Measurements from ENCODE around the gene HOXC10. TPM values are rescaled to one million over a fixed set of nuclear protein-coding genes. Genes with fewer than 3 reads are reported as not detected.

HOXC10 gene
- total and polyA plus RNA-seq, 4 experiments from 2014 or later = not detected

DNA sequence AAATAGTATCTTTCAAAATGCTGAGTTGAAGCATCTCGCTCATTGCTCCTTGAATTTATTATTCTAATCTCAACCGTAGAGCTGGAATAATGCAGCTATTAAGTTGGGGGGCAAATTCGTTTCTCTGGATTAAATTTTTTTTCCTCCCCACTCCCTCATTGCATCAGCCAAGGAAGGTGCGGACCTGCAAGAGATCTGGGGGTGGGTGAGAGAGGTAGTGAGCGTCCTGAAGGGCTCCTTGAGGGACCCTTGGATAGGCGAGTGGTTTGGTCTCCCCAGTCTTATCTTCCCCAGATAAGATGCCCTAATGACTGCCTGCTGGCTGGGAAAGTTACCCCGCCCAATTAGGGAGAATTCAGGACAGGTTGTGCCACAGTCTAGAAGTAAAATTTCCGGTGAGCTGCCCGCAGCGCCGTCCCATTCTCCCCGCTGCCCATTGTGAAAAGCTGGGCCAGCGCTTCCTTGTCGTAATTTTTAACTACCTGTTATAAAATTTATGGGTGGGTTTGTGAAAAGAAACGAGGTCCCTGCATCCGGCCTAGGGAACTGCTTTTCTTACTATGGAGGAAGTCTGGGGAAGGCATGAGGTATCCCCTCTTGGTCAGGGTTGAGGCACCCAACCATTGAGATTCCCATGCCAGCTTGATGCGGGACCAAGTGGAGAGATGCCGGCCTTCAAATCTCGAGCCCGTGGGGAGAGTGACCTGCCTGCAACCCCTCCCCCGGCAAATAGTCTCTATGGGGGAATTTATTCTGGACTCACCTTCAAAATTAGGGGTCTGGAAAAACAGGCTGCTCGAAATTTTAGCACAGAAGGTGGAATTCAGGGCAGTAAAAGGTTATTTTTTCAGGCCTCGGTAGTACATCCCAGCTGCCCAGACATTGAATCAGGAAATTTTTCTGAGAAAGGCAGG, 30.3 kb downstream of the HOXC10 start:
- peaks cover 10 to 42% (median 25%) of the 10 kb centered on the region in 4 donors for H3K4me1 Mint-ChIP-seq
- peaks cover 21% of the 10 kb centered on the region for H3K4me1 ChIP-seq (ENCODE audit: insufficient read depth, low read length)
- no peaks in the 10 kb centered on the region for H3K36me3 ChIP-seq (ENCODE audit: insufficient read depth, low read length)
- no peak for DNase-seq
- no peaks in the 10 kb centered on the region for H3K9me3 ChIP-seq (ENCODE audit: control insufficient read depth in 1 of 2, low read length in 2 of 2)
- ChIA-PET POLR2A (ENCODE audit: partially characterized antibody) (no interaction called here), CTCF (ENCODE audit: partially characterized antibody) (interaction anchor here (1.1 to 3.1 kb wide), 3 partner anchors 10 to 198 kb away, joined by 3 to 14 read pairs (median 4); no protein-coding TSS in a partner anchor)
- H3K27me3 ChIP-seq (ENCODE audit: insufficient read depth, low read length) = peaks cover 65% of the 10 kb centered on the region
- H3K27me3 Mint-ChIP-seq = peaks cover 50 to 67% of the 10 kb centered on the region in 2 donors
- H3K27ac ChIP-seq (ENCODE audit: low read depth, low read length) = no peak overlapping the region
- H3K27ac Mint-ChIP-seq = peak overlapping the region in 1 of 7 donors; percentile 55
- H3K36me3 Mint-ChIP-seq = peaks cover 0 to 1% of the 10 kb centered on the region in 2 donors
- H3K9me3 Mint-ChIP-seq = peaks cover 0 to 3% (median 0%) of the 10 kb centered on the region in 8 donors
- peak overlapping the region in 5 of 8 donors; percentile 6 to 59 (median 38) for H3K4me3 Mint-ChIP-seq
- H3K4me3 ChIP-seq (ENCODE audit: low read length in 2 of 2) = no peak overlapping the region
- intact Hi-C loops (cut with micrococcal nuclease) = no loop called here

DNA sequence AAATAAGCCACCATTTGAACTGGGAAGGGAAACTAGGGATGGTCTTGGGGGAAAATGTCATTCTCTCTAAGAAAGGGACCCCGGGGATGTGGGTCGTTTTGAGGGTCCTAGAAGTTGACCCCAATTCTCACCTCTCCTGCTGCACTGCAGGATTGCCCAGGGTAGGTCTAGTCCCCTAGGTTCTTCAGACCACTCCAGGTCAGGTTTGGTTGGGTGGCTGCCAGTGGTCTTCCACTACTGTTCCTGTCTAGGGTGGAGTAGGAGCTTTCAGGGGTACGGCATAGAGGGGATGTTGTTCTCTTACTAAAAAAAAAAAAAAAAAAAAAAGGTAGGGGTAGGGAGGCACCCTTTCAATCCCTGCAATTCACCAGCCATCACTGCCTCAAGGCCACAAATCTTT, 31.1 kb downstream of the HOXC10 start:
- H3K4me3 Mint-ChIP-seq = no peak overlapping the region

DNA sequence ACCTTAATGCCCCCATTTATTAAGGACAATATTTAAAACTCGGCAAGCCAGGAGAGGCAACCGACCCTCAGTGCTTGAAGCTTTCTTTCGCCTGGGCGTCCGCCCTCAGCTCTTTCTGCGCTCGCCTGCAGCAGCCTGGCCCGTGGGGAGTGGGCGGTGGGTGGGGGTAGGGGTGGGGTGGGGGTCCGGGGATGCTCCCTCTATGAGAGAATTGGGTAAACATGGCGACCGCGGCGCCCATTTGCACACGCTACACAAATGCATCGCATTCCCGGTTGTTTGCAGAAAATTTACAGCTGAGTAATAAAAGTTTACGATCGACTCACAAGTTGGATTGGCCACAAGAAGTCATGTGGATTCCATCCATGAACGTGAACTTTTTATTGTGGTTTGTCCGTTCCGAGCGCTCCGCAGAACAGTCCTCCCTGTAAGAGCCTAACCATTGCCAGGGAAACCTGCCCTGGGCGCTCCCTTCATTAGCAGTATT, 31.6 kb downstream of the HOXC10 start:
- peaks cover 44 to 66% of the 10 kb centered on the region in 2 donors for H3K27me3 Mint-ChIP-seq
- peaks cover 0 to 1% of the 10 kb centered on the region in 2 donors for H3K36me3 Mint-ChIP-seq
- ChIA-PET CTCF (ENCODE audit: partially characterized antibody) (interaction anchor here (1.0 to 3.1 kb wide), 7 partner anchors 9 to 198 kb away, joined by 3 to 14 read pairs (median 8); partner anchors contain the start of gene HOXC5), POLR2A (ENCODE audit: partially characterized antibody) (interaction anchor here (1.2 to 2.5 kb wide), 2 partner anchors 9 to 174 kb away, joined by 4 to 19 read pairs; partner anchors contain the start of gene HOXC8)
- Histone ChIP-seq H3K4me3 (ENCODE audit: low read length in 2 of 2) (no peak overlapping the region), H3K27ac (ENCODE audit: low read depth, low read length) (no peak overlapping the region), H3K36me3 (ENCODE audit: insufficient read depth, low read length) (no peaks in the 10 kb centered on the region), H3K9me3 (ENCODE audit: control insufficient read depth in 1 of 2, low read length in 2 of 2) (no peaks in the 10 kb centered on the region), H3K4me1 (ENCODE audit: insufficient read depth, low read length) (peaks cover 21% of the 10 kb centered on the region), H3K27me3 (ENCODE audit: insufficient read depth, low read length) (peaks cover 58% of the 10 kb centered on the region)
- peaks cover 0 to 3% (median 0%) of the 10 kb centered on the region in 8 donors for H3K9me3 Mint-ChIP-seq
- DNase-seq = no peak
- peaks cover 6 to 32% (median 19%) of the 10 kb centered on the region in 4 donors for H3K4me1 Mint-ChIP-seq
- intact Hi-C loops (cut with micrococcal nuclease) = no loop called here
- H3K27ac Mint-ChIP-seq = peak overlapping the region in 2 of 7 donors; percentile 22 to 48
- peak overlapping the region in 2 of 8 donors; percentile 21 to 31 for H3K4me3 Mint-ChIP-seq

More for the DNA sequence above, 31.1 kb downstream of the HOXC10 start:
- ChIA-PET CTCF (ENCODE audit: partially characterized antibody) (interaction anchor here (1.3 to 3.1 kb wide), 4 partner anchors 8 to 198 kb away, joined by 3 to 14 read pairs (median 7); no protein-coding TSS in a partner anchor), POLR2A (ENCODE audit: partially characterized antibody) (interaction anchor here (2.5 kb wide), 1 partner anchor 9 kb away, joined by 19 read pairs; the partner anchor contains the start of gene HOXC8)
- H3K27ac ChIP-seq (ENCODE audit: low read depth, low read length) = no peak overlapping the region
- no peaks in the 10 kb centered on the region for H3K9me3 ChIP-seq (ENCODE audit: control insufficient read depth in 1 of 2, low read length in 2 of 2)
- no peak for DNase-seq
- peaks cover 45 to 67% of the 10 kb centered on the region in 2 donors for H3K27me3 Mint-ChIP-seq
- peaks cover 0 to 1% of the 10 kb centered on the region in 2 donors for H3K36me3 Mint-ChIP-seq
- intact Hi-C loops (cut with micrococcal nuclease) = no loop called here
- H3K27me3 ChIP-seq (ENCODE audit: insufficient read depth, low read length) = peaks cover 60% of the 10 kb centered on the region
- H3K9me3 Mint-ChIP-seq = peaks cover 0 to 3% (median 0%) of the 10 kb centered on the region in 8 donors
- no peaks in the 10 kb centered on the region for H3K36me3 ChIP-seq (ENCODE audit: insufficient read depth, low read length)
- H3K4me1 ChIP-seq (ENCODE audit: insufficient read depth, low read length) = peaks cover 21% of the 10 kb centered on the region
- H3K4me1 Mint-ChIP-seq = peaks cover 8 to 35% (median 23%) of the 10 kb centered on the region in 4 donors
- no peak overlapping the region for H3K4me3 ChIP-seq (ENCODE audit: low read length in 2 of 2)
- peak overlapping the region in 1 of 7 donors; percentile 48 for H3K27ac Mint-ChIP-seq

DNA sequence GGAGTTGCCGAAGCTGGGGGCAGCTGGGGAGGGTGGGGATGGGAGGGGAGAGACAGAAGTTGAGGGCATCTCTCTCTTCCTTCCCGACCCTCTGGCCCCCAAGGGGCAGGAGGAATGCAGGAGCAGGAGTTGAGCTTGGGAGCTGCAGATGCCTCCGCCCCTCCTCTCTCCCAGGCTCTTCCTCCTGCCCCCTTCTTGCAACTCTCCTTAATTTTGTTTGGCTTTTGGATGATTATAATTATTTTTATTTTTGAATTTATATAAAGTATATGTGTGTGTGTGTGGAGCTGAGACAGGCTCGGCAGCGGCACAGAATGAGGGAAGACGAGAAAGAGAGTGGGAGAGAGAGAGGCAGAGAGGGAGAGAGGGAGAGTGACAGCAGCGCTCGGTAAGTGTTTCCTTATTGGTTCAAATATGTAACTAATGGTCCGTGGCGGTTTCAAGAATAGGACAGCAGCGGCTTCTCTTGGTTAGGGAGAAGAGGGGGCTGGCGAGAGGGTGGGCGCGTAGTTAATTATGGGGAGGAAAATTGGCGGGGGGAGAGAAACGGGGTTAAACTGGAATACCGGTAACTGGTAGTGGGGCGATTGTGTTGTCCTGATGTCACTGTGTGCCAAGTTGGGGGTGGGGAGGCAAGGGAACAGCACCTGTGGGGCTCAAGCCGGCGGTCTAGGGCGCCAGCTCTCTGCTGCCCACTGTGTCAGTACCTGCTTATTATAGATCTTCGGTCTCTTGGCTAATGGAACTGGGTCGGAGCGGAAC, 32.3 kb downstream of the HOXC10 start:
- Mint-ChIP-seq H3K27me3 (peaks cover 47 to 67% of the 10 kb centered on the region in 2 donors), H3K36me3 (peaks cover 0 to 1% of the 10 kb centered on the region in 2 donors), H3K4me3 (peak overlapping the region; percentile 74 to 93 (median 86)), H3K4me1 (peaks cover 6 to 31% (median 17%) of the 10 kb centered on the region in 4 donors), H3K9me3 (peaks cover 0 to 3% (median 0%) of the 10 kb centered on the region in 8 donors), H3K27ac (peak overlapping the region in 6 of 7 donors; percentile 2 to 62 (median 48))
- CTCF ChIA-PET (ENCODE audit: partially characterized antibody) = interaction anchor here (0.7 to 3.1 kb wide), 11 partner anchors 9 to 197 kb away, joined by 3 to 14 read pairs (median 4); partner anchors contain the start of gene HOXC5
- peak overlapping the region; percentile 29 to 68 for H3K4me3 ChIP-seq (ENCODE audit: low read length in 2 of 2)
- H3K4me1 ChIP-seq (ENCODE audit: insufficient read depth, low read length) = peaks cover 21% of the 10 kb centered on the region
- no peaks in the 10 kb centered on the region for H3K36me3 ChIP-seq (ENCODE audit: insufficient read depth, low read length)
- H3K9me3 ChIP-seq (ENCODE audit: control insufficient read depth in 1 of 2, low read length in 2 of 2) = no peaks in the 10 kb centered on the region
- intact Hi-C loops (cut with micrococcal nuclease) = no loop called here
- peaks cover 64% of the 10 kb centered on the region for H3K27me3 ChIP-seq (ENCODE audit: insufficient read depth, low read length)
- POLR2A ChIA-PET (ENCODE audit: partially characterized antibody) = interaction anchor here (0.7 to 2.5 kb wide), 5 partner anchors 10 to 173 kb away, joined by 3 to 19 read pairs (median 4); partner anchors contain the start of genes HOXC8, HOXC9 and SMUG1
- no peak for DNase-seq
- H3K27ac ChIP-seq (ENCODE audit: low read depth, low read length) = no peak overlapping the region

DNA sequence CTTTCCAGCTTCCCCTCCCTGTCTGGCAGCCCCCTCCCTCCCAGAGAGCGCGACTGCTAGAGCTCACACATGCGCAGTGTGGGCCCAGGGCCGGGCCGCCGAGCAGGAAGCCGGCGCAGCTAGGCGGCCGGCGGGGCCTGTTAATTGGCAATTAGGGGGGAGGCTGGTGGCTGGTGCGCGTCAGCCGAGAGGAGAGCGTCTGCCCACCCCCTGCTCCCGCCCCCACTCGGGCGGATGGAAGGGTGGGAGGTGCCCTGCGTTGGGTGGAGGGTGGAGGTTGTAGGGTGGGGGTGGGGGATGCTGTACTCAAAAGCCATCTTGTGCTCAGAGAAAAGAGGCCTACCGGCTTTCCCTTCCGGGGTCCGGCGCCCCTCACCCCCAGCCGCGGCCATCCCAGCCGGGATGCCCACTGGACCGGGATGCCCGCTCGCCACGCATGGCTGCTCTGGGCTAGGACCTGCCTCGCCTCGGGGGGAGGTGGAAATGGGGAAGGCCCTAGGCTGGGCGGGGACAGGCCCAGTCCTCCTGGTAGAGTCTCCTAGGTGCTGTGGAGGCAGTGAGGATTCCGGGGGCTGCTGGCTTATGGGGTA, 33.0 kb downstream of the HOXC10 start:
- H3K9me3 ChIP-seq (ENCODE audit: control insufficient read depth in 1 of 2, low read length in 2 of 2) = no peaks in the 10 kb centered on the region
- H3K4me3 ChIP-seq (ENCODE audit: low read length in 2 of 2) = peak overlapping the region; percentile 29 to 68
- peaks cover 6 to 31% (median 17%) of the 10 kb centered on the region in 4 donors for H3K4me1 Mint-ChIP-seq
- peaks cover 21% of the 10 kb centered on the region for H3K4me1 ChIP-seq (ENCODE audit: insufficient read depth, low read length)
- H3K27ac Mint-ChIP-seq = peak overlapping the region in 3 of 7 donors; percentile 37 to 57 (median 49)
- ChIA-PET CTCF (ENCODE audit: partially characterized antibody) (interaction anchor here (0.7 to 3.1 kb wide), 9 partner anchors 12 to 197 kb away, joined by 3 to 14 read pairs (median 6); no protein-coding TSS in a partner anchor), POLR2A (ENCODE audit: partially characterized antibody) (interaction anchor here (0.7 to 2.5 kb wide), 4 partner anchors 9 to 171 kb away, joined by 3 to 19 read pairs (median 4); partner anchors contain the start of genes HOXC8, HOXC9 and SMUG1)
- peak overlapping the region; percentile 74 to 93 (median 86) for H3K4me3 Mint-ChIP-seq
- DNase-seq = peak; percentile 66 to 74 (median 68)
- peaks cover 0 to 3% (median 0%) of the 10 kb centered on the region in 8 donors for H3K9me3 Mint-ChIP-seq
- peaks cover 49 to 66% of the 10 kb centered on the region in 2 donors for H3K27me3 Mint-ChIP-seq
- intact Hi-C loops (cut with micrococcal nuclease) = no loop called here
- H3K36me3 Mint-ChIP-seq = peaks cover 0 to 1% of the 10 kb centered on the region in 2 donors
- no peaks in the 10 kb centered on the region for H3K36me3 ChIP-seq (ENCODE audit: insufficient read depth, low read length)
- H3K27me3 ChIP-seq (ENCODE audit: insufficient read depth, low read length) = peaks cover 59% of the 10 kb centered on the region
- H3K27ac ChIP-seq (ENCODE audit: low read depth, low read length) = no peak overlapping the region

DNA sequence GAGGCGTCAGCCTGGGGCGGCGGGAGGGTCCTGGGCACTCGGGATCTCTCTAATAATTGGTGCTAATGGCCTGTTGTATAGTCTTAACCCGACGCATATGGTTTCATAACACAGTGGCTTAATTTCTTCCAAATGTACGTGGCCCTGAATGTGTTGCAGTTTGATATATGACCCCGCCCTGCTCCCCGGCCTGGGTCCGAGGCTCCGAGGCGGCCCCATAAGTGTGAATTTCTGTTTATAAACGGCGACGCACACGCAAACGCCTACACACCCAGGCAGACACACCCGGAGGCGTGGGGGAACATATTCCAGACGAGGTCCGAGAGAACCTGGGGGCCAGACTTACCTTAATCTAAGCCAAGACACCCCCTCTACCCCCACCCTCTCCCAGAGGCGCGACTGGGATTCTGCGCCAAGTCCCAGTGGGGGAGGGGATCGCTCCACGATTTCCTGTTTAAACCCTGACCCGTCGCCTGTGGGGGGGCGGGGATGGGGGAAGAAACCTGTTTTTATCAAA, 33.6 kb downstream of the HOXC10 start:
- no peak overlapping the region for H3K27ac Mint-ChIP-seq
- H3K36me3 Mint-ChIP-seq = peaks cover 0 to 1% of the 10 kb centered on the region in 2 donors
- ChIA-PET CTCF (ENCODE audit: partially characterized antibody) (interaction anchor here (1.0 kb wide), 1 partner anchor 12 kb away, joined by 4 read pairs; no protein-coding TSS in a partner anchor), POLR2A (ENCODE audit: partially characterized antibody) (interaction anchor here (2.5 kb wide), 1 partner anchor 11 kb away, joined by 19 read pairs; the partner anchor contains the start of gene HOXC8)
- peak overlapping the region in 4 of 8 donors; percentile 10 to 89 (median 37) for H3K4me3 Mint-ChIP-seq
- intact Hi-C loops (cut with micrococcal nuclease) = no loop called here
- no peak overlapping the region for H3K27ac ChIP-seq (ENCODE audit: low read depth, low read length)
- H3K36me3 ChIP-seq (ENCODE audit: insufficient read depth, low read length) = no peaks in the 10 kb centered on the region
- H3K27me3 Mint-ChIP-seq = peaks cover 48 to 66% of the 10 kb centered on the region in 2 donors
- peaks cover 21% of the 10 kb centered on the region for H3K4me1 ChIP-seq (ENCODE audit: insufficient read depth, low read length)
- H3K4me3 ChIP-seq (ENCODE audit: low read length in 2 of 2) = no peak overlapping the region
- H3K27me3 ChIP-seq (ENCODE audit: insufficient read depth, low read length) = peaks cover 54% of the 10 kb centered on the region
- no peak for DNase-seq
- peaks cover 6 to 31% (median 17%) of the 10 kb centered on the region in 4 donors for H3K4me1 Mint-ChIP-seq
- no peaks in the 10 kb centered on the region for H3K9me3 ChIP-seq (ENCODE audit: control insufficient read depth in 1 of 2, low read length in 2 of 2)
- peaks cover 0 to 3% (median 0%) of the 10 kb centered on the region in 8 donors for H3K9me3 Mint-ChIP-seq

Data from CD4-positive, alpha-beta memory T cell (primary cell).